ENCODE results near the gene UGT1A7.

The UGT1A7 gene

GRCh38 chr2:233801357-233802131 lies 119.8 kb downstream of the UGT1A7 start:
- no peak for DNase-seq

DNA sequence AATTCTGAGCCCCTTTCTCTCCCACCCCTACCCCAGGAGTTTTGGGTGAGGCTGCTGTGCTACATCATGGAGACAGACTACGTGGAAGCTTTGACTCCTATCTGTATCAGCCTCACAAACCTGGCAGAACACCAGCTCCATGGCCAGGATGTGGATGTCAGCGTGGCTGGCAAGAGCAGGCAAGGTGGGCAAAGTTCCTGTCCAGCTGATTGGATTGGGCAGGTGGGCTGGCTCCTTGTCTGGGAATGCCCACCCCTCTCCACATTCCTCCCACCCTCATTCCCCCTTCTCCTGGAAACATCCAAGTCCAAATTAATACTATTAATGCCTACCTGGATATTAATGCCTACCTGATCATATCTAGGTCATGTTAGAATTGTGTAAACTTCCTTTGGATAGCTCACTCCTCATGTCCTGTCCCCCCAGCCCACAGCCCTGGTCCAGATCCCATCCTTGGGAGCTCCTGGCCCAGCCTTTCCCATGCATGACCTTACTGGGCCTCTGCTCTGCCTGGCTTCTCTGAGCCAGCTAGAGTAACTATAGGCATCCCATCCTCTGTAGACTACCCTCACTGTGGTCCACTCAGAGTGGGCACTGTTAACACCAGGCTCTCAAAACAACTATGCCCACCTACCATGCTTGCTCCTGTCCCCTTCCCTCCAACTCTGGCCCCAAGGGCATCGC lies 120.6 kb downstream of the UGT1A7 start:
- no peak for DNase-seq

DNA sequence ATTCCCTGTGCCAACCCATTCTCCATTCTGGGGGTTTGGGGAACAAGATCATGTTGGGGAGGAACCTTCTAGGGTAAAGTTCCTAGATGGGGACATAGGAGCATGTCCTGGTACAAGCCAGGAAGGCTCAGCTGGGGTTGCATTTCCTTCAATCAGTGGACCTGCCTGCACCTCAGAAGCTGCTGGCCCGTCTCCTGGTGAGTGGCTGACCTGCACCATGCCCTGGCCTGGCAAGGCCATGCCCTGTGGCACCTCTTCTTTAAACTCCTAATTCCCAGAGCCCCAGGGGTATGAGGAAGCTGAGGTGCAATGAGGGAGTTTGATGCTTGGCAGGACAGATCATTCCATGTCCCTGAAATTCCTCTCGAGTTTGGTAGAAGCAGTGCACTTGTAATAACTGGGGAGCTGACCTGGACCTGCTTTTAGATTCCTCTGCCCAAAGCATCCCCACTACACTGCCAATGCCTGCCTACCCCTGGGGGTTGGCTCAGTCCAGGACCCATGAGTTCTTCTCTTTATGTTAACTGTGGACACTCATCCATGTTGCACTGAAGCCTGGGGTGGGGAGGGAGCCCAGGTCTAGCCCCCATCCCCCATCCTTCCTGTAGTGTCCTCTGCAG lies 121.7 kb downstream of the UGT1A7 start:
- DNase-seq = no peak

GRCh38 chr2:233803994-233804393 lies 122.3 kb downstream of the UGT1A7 start:
- no peak for DNase-seq

- DNase-seq = no peak
Observed at GRCh38 chr2:233807215-233807865, 125.6 kb downstream of the UGT1A7 start.

DNA sequence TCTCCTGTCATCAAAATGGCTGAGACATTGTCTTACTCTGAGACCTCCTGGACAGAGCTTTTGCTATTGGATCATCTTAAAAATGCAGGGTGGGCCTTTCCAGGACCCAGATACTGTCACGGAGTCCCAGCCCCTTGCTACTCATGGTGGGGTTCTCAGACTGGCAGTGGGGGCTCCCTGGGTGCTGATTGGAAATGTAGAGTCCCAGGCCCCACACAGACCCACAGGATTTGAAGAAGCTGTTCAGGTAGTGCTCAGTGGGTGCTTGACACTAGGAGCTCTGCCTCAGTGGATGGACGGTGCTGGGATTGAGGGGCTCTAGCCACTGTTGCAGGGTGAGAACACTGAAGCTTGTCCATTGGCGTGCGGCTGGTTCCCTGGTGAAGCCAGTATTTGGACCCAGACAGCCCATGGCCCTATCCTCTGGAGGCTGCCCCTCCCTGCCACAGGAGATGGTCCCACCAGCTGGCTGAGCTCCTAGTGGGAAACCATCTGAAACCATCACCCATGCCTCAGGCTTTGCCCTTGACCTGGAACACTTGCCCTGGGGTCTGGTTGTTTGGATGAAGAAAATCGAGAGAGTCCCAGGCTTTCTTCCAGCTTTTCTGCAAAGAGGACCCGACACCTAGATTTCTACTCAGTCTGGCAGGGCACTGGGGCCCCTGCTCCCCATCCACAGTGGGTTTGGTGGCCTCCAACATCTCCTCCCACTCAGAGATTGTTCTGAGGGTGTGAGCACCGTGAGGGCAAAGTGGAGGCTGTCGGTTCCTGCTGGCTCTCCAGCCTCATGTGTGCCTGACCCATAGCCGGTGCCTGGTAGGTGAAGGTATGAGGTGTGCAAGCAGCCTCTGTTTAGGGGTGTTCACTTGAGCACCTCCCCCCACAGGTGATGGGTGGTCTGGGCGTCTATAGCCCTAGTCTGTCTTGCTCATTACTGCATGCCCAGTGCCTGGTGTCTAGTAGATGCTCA lies 126.5 kb downstream of the UGT1A7 start:
- no peak for DNase-seq

- no peak for DNase-seq
Observed at GRCh38 chr2:233810385-233810784, 128.7 kb downstream of the UGT1A7 start.

GRCh38 chr2:233811087-233811486 lies 129.4 kb downstream of the UGT1A7 start:
- DNase-seq = no peak

GRCh38 chr2:233811732-233812131 lies 130.0 kb downstream of the UGT1A7 start:
- DNase-seq = no peak

GRCh38 chr2:233813236-233814055 lies 131.7 kb downstream of the UGT1A7 start:
- no peak for DNase-seq

- no peak for DNase-seq
Observed at GRCh38 chr2:233814056-233814835, 132.5 kb downstream of the UGT1A7 start.

GRCh38 chr2:233815861-233816260 lies 134.2 kb downstream of the UGT1A7 start:
- no peak for DNase-seq

GRCh38 chr2:233816334-233816733 lies 134.6 kb downstream of the UGT1A7 start:
- DNase-seq = no peak

- no peak for DNase-seq
Observed at GRCh38 chr2:233816771-233817170, 135.1 kb downstream of the UGT1A7 start.

DNA sequence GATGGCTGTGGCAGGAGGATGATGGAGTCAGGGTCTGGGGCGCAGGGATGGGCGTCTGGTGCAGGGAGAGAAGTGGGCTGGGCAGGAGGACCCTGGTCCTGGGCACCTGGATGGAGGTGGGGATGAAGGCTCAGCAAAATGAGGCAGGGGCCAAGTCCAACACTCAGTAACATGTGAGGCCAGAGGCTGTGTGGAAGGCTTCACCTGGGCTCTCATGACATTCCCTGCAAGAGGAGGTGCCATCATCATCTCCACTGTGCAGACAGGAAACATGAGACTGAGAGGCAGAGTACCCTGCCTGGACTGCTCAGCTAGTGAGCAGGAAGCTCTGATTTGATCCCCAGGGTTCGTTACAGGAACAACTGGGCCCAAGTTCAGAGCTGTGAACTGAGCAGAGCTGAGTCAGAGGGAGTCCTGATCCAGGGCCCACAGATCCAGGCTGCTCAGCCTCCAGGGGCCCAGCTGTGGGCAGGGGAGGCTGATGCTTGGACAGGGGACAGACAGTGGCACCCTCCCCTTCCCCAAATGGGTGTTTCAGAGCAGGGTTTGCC lies 135.7 kb downstream of the UGT1A7 start:
- no peak for DNase-seq

GRCh38 chr2:233817995-233818638 lies 136.4 kb downstream of the UGT1A7 start:
- DNase-seq = no peak

DNA sequence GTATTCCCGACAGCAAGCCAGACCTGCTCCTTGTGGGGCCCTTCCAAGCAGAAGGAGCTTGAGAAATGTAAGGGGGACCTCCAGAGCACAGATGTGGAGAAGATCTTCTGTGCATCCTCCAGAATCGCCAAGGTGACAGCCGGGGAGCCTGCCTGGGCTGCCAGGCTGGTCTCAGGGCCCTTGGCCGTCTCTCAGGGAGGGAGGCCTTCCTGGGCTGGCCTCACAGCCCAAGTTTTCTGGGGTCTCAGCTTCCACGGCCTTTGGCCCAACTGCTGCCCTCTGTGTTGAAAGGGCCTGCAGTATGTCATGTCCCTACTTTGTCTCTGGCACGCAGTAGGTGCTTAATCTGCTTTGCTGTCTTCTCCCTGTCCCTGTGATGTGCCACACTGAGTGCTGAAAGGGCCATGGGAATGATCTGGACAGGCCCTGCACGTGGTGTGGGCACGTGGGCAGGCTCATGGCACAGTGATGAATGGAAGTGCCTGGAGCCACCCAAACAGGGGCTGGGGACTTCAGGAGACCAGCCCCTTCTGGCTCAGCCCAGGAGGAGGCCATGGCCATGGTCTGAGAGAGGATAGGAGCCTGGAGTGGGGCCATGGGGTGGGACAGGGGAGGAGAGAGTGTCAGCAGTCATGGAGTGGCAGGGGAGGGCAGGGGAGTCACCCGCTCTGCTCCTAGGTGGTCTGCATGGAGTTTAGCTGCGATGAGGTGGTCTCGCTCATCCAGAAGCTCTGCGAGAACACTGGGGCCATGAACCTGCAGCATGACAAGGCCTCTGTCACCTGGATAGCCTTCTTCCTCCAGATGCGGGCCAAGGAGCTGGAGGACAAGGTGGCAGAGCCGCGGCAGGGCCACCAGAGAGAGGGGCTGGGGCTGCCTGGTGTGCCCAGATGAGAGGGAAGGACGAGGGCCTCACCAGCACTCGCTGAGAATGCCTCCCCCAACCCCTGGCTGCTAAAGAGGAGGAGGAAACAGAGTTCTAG lies 137.2 kb downstream of the UGT1A7 start:
- no peak for DNase-seq
